ENCODE measurements around the gene PIH1D1.

PIH1D1 gene

GRCh38 chr19:49438261-49438660, 13.4 kb downstream of the PIH1D1 start:
- TF ChIP-seq, protein P1, sequence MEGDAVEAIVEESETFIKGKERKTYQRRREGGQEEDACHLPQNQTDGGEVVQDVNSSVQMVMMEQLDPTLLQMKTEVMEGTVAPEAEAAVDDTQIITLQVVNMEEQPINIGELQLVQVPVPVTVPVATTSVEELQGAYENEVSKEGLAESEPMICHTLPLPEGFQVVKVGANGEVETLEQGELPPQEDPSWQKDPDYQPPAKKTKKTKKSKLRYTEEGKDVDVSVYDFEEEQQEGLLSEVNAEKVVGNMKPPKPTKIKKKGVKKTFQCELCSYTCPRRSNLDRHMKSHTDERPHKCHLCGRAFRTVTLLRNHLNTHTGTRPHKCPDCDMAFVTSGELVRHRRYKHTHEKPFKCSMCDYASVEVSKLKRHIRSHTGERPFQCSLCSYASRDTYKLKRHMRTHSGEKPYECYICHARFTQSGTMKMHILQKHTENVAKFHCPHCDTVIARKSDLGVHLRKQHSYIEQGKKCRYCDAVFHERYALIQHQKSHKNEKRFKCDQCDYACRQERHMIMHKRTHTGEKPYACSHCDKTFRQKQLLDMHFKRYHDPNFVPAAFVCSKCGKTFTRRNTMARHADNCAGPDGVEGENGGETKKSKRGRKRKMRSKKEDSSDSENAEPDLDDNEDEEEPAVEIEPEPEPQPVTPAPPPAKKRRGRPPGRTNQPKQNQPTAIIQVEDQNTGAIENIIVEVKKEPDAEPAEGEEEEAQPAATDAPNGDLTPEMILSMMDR (IDR thresholded peaks at IDR 0.05; ENCODE audit: borderline replicate concordance, insufficient read depth, low read depth, low read length) = no peak
- no peak overlapping the region for H3K4me3 ChIP-seq (ENCODE audit: low read depth, low read length)

DNA sequence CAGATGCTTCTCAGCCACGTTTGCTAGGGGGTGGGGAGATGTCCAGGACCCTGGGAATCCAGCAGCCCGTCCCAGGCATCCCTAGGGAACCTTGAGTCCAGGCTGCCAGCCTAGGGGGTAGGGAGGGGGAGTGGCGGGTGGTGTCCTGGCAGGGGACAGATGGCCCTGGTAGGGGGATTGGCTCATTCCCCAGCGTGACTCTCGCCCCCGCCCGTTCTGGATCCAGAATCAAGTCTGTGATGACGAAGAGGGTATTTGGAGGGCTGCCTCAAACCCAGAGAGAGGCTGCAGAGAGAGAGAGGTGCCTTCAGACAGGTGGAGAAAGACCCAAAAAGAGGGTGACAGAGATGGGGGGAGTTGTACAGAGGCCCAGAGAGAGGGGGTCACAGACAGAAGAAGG, 14.4 kb downstream of the PIH1D1 start:
- no peak overlapping the region for H3K4me3 ChIP-seq (ENCODE audit: low read depth, low read length)
- TF ChIP-seq, protein P1 (IDR thresholded peaks at IDR 0.05; ENCODE audit: borderline replicate concordance, insufficient read depth, low read depth, low read length) = no peak

DNA sequence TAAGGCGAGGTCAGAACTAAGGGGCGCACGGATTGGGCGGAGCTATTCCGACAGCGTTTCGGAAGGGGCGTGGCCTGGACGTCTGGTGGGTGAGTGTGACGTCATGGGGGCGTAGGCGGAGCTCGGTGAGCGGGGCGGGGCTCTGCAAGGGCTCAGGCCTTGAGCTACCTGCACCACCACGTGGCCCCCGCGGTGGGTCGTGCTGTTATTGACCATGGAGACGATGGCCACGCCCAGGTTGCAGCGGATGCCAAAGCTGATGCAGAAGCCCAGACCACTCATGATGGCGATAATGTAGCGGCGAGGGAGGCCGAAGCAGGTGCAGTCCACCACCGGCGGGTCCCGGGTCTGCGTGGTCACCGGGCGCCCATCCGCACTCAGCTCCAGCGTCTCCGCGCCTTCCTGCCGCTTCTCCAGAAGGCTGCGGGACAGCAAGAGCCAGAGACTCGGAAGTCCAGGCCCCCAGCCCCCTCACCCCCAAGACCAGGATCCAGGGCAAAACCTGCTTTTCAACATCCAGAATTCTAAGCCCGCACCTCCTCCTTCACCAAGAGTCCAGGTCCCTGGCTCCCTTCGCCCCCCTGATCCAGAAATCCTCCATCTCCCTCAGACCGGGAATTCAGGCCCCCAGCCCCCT, 15.1 kb downstream of the PIH1D1 start:
- H3K4me3 ChIP-seq (ENCODE audit: low read depth, low read length) = no peak overlapping the region
- TF ChIP-seq, protein P1 (IDR thresholded peaks at IDR 0.05; ENCODE audit: borderline replicate concordance, insufficient read depth, low read depth, low read length) = no peak

DNA sequence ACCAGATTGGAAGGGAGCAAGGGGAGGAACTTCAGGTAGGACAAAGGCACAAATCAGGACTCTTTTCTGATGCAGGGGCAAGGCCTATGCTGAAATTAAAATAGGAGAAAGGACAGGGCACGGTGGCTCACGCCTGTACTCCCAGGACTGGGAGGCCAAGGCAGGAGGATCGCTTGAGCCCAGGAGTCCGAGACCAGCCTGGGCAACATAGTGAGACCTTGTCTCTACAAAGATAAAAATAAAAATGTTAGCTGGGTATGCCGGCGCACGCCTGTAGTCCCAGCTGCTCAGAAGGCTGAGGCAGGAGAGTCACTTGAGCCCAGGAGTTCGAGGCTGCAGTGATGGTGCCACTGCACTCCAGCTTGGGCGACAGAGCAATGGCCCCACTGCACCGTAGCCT, 15.9 kb downstream of the PIH1D1 start:
- TF ChIP-seq, protein P1 (IDR thresholded peaks at IDR 0.05; ENCODE audit: borderline replicate concordance, insufficient read depth, low read depth, low read length) = no peak
- no peak overlapping the region for H3K4me3 ChIP-seq (ENCODE audit: low read depth, low read length)

- TF ChIP-seq, protein P1 (IDR thresholded peaks at IDR 0.05; ENCODE audit: borderline replicate concordance, insufficient read depth, low read depth, low read length) = no peak
Measured at GRCh38 chr19:49434907-49435583, 16.6 kb downstream of the PIH1D1 start.

GRCh38 chr19:49433240-49433901, 18.2 kb downstream of the PIH1D1 start:
- no peak overlapping the region for H3K4me3 ChIP-seq (ENCODE audit: low read depth, low read length)
- TF ChIP-seq, protein P1 (IDR thresholded peaks at IDR 0.05; ENCODE audit: borderline replicate concordance, insufficient read depth, low read depth, low read length) = no peak

More at GRCh38 chr19:49434907-49435583, 16.6 kb downstream of the PIH1D1 start:
- H3K4me3 ChIP-seq (ENCODE audit: low read depth, low read length) = no peak overlapping the region

All from GM12875 (cell line).